GM23248 (cell line): ENCODE measurements around the gene LSAMP.

Experiments
- EZH2 ChIP-seq: fragments of 200-600 bp; sonication (generic); IDR thresholded peaks from 2 replicates; pipeline ENCODE4 v1.6.1; 2018; ENCODE audit warnings: antibody characterized with exemption, mild to moderate bottlenecking; ENCODE audit not compliant: insufficient read depth, poor library complexity, severe bottlenecking
- EZH2phosphoT487 ChIP-seq: fragments of 200-600 bp; sonication (generic); IDR thresholded peaks from 2 replicates; pipeline ENCODE4 v1.6.1; 2018; ENCODE audit warnings: antibody characterized with exemption, moderate library complexity, mild to moderate bottlenecking, low read depth; ENCODE audit not compliant: insufficient read depth

DNA sequence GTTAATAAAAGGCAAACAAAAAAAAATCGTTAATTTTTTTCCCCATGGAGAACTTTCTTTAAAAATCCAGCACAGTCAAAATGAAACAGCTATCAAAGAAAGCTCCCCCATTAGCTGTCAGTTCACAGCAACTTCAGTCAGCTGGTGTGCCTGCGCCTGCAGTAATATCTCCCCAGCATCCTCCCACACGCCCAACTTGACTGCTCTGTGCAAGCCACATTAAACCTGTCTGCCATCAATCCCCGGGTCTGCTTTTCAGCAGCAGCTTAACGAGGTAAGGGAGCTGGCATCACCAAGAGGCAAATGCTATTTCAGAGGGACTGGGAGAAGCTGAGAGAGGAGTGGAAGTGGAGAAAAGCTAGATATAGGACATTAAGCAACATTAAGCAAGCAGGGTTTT lies 484.5 kb downstream of the LSAMP start:
- no peak for TF ChIP-seq EZH2phosphoT487
- no peak for TF ChIP-seq EZH2
